Fibroblast of skin of back (primary cell): ENCODE measurements around the gene NOC2L.
A peak's percentile ranks its signal among the peaks of the same experiment; 100 is the strongest.

Experiments used
- DNase-seq: peaks from one replicate; pipeline ENCODE4 v3.0.0-alpha.2; 2013

The NOC2L gene

GRCh38 chr1:974293-974640, 15.2 kb upstream of the NOC2L start:
- DNase-seq = no peak

- no peak for DNase-seq
These were observed 14.6 kb upstream of the NOC2L start for GRCh38 chr1:973459-974292.

- DNase-seq = no peak
These were observed 13.8 kb upstream of the NOC2L start for GRCh38 chr1:972726-973458.

GRCh38 chr1:971751-972506, 12.9 kb upstream of the NOC2L start:
- DNase-seq = no peak

GRCh38 chr1:970973-971730, 12.1 kb upstream of the NOC2L start:
- DNase-seq = no peak

- DNase-seq = no peak
These were observed 11.4 kb upstream of the NOC2L start for GRCh38 chr1:970242-970972.

- no peak for DNase-seq
These were observed 10.3 kb upstream of the NOC2L start for GRCh38 chr1:969260-969855.

- no peak for DNase-seq
These were observed 8.6 kb upstream of the NOC2L start for GRCh38 chr1:967466-968343.

- DNase-seq = peak; percentile 75
These were observed 7.7 kb upstream of the NOC2L start for GRCh38 chr1:966704-967300.

GRCh38 chr1:966135-966703, 7.2 kb upstream of the NOC2L start, which contains the start of gene PLEKHN1:
PLEKHN1 (plus strand) TSS chr1:966482; CDS start chr1:966532, 50 bp downstream.
- DNase-seq = peak; percentile 61

- no peak for DNase-seq
These were observed 6.6 kb upstream of the NOC2L start for GRCh38 chr1:965526-966134.

GRCh38 chr1:964691-965525, 5.9 kb upstream of the NOC2L start:
- DNase-seq = no peak

GRCh38 chr1:963746-964525, 4.9 kb upstream of the NOC2L start:
- no peak for DNase-seq

GRCh38 chr1:963301-963651, 4.2 kb upstream of the NOC2L start:
- DNase-seq = no peak

- no peak for DNase-seq
These were observed 3.6 kb upstream of the NOC2L start for GRCh38 chr1:962381-963300.

- DNase-seq = no peak
These were observed 2.1 kb upstream of the NOC2L start for GRCh38 chr1:961132-961669.
